ENCODE data around the gene CITED1. TPM values are rescaled to one million over a fixed set of nuclear protein-coding genes. Genes with fewer than 3 reads are reported as not detected.

Gene CITED1
- total RNA-seq, 6 donors from 2014 or later, result 0.54 to 2.1 (median 2.0) TPM; not detected in 3

DNA sequence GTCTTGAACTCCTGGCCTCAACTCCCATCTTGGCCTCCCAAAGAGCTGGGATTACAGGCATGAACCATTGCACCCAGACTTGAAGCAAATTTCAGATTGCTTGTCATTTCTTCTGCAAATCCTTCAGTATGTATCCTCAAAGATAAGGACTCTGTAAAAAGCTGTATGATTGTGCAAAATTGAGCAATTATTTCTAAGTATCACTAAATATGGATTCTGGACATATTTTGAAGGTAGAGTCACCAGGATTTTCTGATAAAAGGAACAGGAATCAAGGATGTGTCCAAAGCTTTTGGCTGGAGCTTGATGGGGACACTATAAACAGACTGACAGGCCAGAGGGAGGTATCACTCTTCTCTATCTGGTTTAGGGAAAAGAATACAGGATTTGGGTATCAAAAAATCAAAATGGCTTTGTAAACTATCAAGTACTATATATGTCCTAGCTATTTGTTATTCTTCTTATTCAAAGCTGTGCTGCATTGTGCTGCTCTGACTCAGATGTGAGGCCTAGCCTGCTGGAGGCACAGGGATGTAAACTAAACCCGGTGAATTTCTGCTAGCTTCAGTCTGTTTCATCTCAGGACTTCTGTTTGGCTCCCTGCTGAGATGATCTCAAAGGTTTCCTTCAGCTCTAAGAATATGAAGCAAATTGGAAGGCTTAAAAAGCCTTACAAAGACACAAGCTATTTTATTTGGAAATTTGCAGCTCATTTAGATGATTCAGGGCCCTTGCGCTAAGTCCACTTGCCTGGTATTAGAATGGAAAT lies 36.9 kb downstream of the CITED1 start:
- ATAC-seq (ENCODE audit: low FRiP score in 2 of 2), result no peak
- peaks cover 0 to 4% (median under 1%) of the 10 kb centered on the region in 4 donors for H3K4me1 ChIP-seq
- H3K4me3 ChIP-seq, result no peak overlapping the region
- H3K36me3 ChIP-seq, result peaks cover under 1 to 65% (median 30%) of the 10 kb centered on the region in 4 donors
- TF ChIP-seq, protein P1, sequence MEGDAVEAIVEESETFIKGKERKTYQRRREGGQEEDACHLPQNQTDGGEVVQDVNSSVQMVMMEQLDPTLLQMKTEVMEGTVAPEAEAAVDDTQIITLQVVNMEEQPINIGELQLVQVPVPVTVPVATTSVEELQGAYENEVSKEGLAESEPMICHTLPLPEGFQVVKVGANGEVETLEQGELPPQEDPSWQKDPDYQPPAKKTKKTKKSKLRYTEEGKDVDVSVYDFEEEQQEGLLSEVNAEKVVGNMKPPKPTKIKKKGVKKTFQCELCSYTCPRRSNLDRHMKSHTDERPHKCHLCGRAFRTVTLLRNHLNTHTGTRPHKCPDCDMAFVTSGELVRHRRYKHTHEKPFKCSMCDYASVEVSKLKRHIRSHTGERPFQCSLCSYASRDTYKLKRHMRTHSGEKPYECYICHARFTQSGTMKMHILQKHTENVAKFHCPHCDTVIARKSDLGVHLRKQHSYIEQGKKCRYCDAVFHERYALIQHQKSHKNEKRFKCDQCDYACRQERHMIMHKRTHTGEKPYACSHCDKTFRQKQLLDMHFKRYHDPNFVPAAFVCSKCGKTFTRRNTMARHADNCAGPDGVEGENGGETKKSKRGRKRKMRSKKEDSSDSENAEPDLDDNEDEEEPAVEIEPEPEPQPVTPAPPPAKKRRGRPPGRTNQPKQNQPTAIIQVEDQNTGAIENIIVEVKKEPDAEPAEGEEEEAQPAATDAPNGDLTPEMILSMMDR (IDR thresholded peaks at IDR 0.05), result no peak
- TF ChIP-seq POLR2AphosphoS5 (IDR thresholded peaks at IDR 0.05) (no peak), EP300 (IDR thresholded peaks at IDR 0.05) (no peak), POLR2A (IDR thresholded peaks at IDR 0.05) (no peak)
- WGBS, 2 donors, result 96% methylated on average over 2 of the region's 2 CpGs; no CpG with 5 or more reads in 1 of the 2 donors
- no peaks in the 10 kb centered on the region for H3K27me3 ChIP-seq
- no peak overlapping the region for H3K27ac ChIP-seq
- H3K9me3 ChIP-seq, result no peaks in the 10 kb centered on the region
- DNase-seq, result no peak

DNA sequence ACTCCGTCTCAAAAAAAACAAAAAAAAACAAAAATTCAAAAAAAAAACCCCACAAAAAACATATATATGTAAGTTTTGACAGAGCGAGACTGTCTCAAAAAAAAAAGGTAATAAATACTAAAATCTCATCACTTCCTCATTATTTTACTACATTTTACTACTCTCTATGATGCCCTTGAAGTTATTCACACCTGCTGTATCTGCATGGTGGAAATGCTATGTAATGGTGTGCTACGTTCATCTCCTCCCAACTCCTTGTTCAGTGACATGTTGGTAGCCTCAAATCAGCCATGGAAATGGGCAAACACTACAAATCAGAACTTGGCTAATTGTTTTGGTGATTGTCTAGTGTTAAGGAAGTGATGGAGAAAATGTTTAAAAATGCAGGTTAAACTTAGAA lies 40.5 kb downstream of the CITED1 start:
- no peak for TF ChIP-seq POLR2A (IDR thresholded peaks at IDR 0.05)
- Histone ChIP-seq H3K27ac (no peak overlapping the region), H3K27me3 (no peaks in the 10 kb centered on the region), H3K4me3 (no peak overlapping the region), H3K9me3 (no peaks in the 10 kb centered on the region), H3K4me1 (peaks cover 0 to 2% (median 0%) of the 10 kb centered on the region in 4 donors), H3K36me3 (peaks cover 0 to 30% (median 11%) of the 10 kb centered on the region in 4 donors)
- ATAC-seq (ENCODE audit: low FRiP score in 2 of 2) (no peak), DNase-seq (no peak)
- 90 to 97% methylated on average over 3 of the region's 3 CpGs for WGBS, 2 donors

DNA sequence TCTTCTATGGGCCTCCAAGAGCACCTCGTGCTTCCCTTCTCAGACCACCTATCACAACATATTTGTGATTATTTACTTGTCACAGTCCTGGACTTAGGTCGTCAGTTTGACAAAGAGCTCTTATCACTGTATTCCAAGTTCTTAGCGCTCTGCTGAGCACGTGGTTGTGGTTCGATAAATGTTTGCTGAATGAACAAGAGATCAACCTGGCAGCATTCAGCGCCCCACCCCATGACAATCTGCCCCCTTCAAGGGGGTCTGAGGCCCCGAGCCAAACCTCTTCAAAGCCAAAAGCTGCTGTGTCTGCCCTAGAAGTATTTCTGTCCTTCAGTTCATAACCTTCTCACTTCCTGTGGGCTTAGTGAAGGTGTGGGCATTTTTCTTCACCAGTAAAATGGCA lies 43.6 kb downstream of the CITED1 start:
- ATAC-seq (ENCODE audit: low FRiP score in 2 of 2) (no peak), DNase-seq (no peak)
- Histone ChIP-seq H3K27ac (no peak overlapping the region), H3K4me1 (no peaks in the 10 kb centered on the region), H3K27me3 (no peaks in the 10 kb centered on the region), H3K9me3 (no peaks in the 10 kb centered on the region), H3K4me3 (no peak overlapping the region), H3K36me3 (no peaks in the 10 kb centered on the region)
- TF ChIP-seq POLR2AphosphoS5 (IDR thresholded peaks at IDR 0.05) (no peak), POLR2A (IDR thresholded peaks at IDR 0.05) (no peak), EP300 (IDR thresholded peaks at IDR 0.05) (no peak)
- TF ChIP-seq, protein P1 (IDR thresholded peaks at IDR 0.05), result no peak
- WGBS, 2 donors, result 47 to 59% methylated on average over 6 to 7 of the region's 7 CpGs

DNA sequence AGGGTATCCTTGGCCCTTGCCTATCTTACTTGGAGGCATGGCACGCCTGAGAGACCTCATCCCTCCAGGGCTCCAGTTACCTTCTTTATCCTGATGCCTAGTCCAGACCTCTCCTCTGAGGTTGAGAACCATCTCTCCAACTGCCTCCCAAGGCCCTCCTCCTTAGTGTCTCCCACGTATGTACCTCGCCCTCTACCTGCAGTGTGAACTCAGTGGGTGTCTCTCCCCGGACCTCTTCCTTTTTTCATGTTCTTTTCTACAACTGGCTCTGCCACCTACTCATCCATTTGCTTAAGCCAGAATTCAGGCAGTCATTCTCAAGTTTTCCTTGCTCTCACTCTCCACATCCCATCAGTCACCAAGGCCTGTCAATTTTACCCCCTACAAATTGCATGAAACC lies 45.3 kb downstream of the CITED1 start:
- 91 to 94% methylated on average over 4 of the region's 4 CpGs for WGBS, 2 donors
- H3K36me3 ChIP-seq, result no peaks in the 10 kb centered on the region
- ATAC-seq (ENCODE audit: low FRiP score in 2 of 2) (peak in 1 of 2 donors; percentile 20), DNase-seq (no peak)
- peaks cover 0 to 4% (median 0%) of the 10 kb centered on the region in 4 donors for H3K4me1 ChIP-seq
- H3K4me3 ChIP-seq, result no peak overlapping the region
- no peaks in the 10 kb centered on the region for H3K27me3 ChIP-seq
- H3K27ac ChIP-seq, result no peak overlapping the region
- no peak for TF ChIP-seq POLR2A (IDR thresholded peaks at IDR 0.05)
- TF ChIP-seq POLR2AphosphoS5 (IDR thresholded peaks at IDR 0.05), result no peak
- H3K9me3 ChIP-seq, result no peaks in the 10 kb centered on the region

DNA sequence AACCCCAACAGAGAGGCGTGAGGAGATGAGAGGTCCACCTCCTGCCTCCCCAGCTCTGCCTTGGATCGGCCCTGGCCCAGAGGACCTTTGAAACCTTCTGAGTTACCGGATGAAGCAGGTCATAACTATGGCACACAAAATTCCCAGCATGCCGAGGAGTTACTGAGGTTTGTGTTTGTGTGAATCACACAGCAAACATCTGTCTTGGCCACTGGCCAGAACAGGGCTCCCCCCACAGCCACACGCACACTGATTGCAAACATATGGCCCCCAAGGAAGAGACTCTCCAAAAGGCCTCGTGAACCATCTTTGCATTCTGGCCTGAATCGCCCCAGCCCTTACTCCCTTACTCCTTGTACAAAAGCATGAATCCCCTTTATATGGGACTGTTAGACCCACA lies 47.5 kb downstream of the CITED1 start:
- Histone ChIP-seq H3K36me3 (no peaks in the 10 kb centered on the region), H3K4me3 (no peak overlapping the region), H3K4me1 (peaks cover 0 to 7% (median 0%) of the 10 kb centered on the region in 4 donors), H3K27me3 (no peaks in the 10 kb centered on the region), H3K27ac (no peak overlapping the region), H3K9me3 (no peaks in the 10 kb centered on the region)
- WGBS, 2 donors, result 76 to 78% methylated on average over 2 to 7 of the region's 7 CpGs
- DNase-seq (no peak), ATAC-seq (ENCODE audit: low FRiP score in 2 of 2) (no peak)
- TF ChIP-seq POLR2A (IDR thresholded peaks at IDR 0.05) (no peak), POLR2AphosphoS5 (IDR thresholded peaks at IDR 0.05) (no peak), EP300 (IDR thresholded peaks at IDR 0.05) (no peak)
- TF ChIP-seq, protein P1 (IDR thresholded peaks at IDR 0.05), result no peak

DNA sequence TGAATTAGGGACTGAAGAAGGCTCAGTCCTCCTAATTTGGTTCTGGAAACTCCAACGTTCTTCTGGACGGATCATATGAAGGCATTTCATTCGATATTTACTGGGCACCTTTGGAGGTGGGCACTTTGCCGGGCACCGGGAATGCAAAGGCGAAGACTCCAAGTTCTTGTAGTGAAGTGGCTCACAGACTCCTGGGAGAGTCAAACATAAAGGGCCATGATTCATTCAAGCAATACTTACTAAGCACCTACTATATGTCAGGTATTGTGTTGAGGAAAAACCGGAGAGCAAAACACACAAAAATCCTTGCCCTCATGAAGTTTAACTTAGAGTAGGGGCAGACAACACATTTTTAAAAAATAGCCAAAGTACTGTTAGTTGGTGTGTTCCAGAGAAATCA lies 49.9 kb downstream of the CITED1 start:
- Histone ChIP-seq H3K4me3 (peak overlapping the region in 2 of 4 donors; percentile 6 to 11), H3K27me3 (no peaks in the 10 kb centered on the region), H3K4me1 (peaks cover 0 to 7% (median 0%) of the 10 kb centered on the region in 4 donors), H3K9me3 (no peaks in the 10 kb centered on the region), H3K36me3 (no peaks in the 10 kb centered on the region), H3K27ac (no peak overlapping the region)
- ATAC-seq (ENCODE audit: low FRiP score in 2 of 2), result no peak
- TF ChIP-seq POLR2A (IDR thresholded peaks at IDR 0.05), result no peak
- TF ChIP-seq POLR2AphosphoS5 (IDR thresholded peaks at IDR 0.05), result no peak
- TF ChIP-seq EP300 (IDR thresholded peaks at IDR 0.05), result no peak
- TF ChIP-seq, protein P1 (IDR thresholded peaks at IDR 0.05), result no peak
- 80 to 81% methylated on average over 7 of the region's 7 CpGs for WGBS, 2 donors
- DNase-seq, result no peak

Data from upper lobe of left lung (tissue), 6 donors.